ENCODE results near the gene RGS7. TPM values are rescaled to one million over a fixed set of nuclear protein-coding genes. Genes with fewer than 3 reads are reported as not detected.

Gene RGS7
- polyA plus RNA-seq, 1 donor (not counting 4 experiments of a cell fraction or from before 2014, with no cell fraction given) = not detected

GRCh38 chr1:240743705-240744104 is 613.3 kb downstream of the RGS7 start:
- no peak overlapping the region for H3K4me2 ChIP-seq (ENCODE audit: control insufficient read depth, extremely low read depth, insufficient read depth, low read depth, low read length)
- H3K4me1 ChIP-seq (ENCODE audit: control insufficient read depth, extremely low read depth, insufficient read depth, low read length) = no peaks in the 10 kb centered on the region
- H3K36me3 ChIP-seq (ENCODE audit: control insufficient read depth in 2 of 2, extremely low read depth in 1 of 2, insufficient read depth in 2 of 2, low read length in 2 of 2) = no peaks in the 10 kb centered on the region
- TF ChIP-seq, protein P1, sequence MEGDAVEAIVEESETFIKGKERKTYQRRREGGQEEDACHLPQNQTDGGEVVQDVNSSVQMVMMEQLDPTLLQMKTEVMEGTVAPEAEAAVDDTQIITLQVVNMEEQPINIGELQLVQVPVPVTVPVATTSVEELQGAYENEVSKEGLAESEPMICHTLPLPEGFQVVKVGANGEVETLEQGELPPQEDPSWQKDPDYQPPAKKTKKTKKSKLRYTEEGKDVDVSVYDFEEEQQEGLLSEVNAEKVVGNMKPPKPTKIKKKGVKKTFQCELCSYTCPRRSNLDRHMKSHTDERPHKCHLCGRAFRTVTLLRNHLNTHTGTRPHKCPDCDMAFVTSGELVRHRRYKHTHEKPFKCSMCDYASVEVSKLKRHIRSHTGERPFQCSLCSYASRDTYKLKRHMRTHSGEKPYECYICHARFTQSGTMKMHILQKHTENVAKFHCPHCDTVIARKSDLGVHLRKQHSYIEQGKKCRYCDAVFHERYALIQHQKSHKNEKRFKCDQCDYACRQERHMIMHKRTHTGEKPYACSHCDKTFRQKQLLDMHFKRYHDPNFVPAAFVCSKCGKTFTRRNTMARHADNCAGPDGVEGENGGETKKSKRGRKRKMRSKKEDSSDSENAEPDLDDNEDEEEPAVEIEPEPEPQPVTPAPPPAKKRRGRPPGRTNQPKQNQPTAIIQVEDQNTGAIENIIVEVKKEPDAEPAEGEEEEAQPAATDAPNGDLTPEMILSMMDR (optimal IDR thresholded peaks at IDR 0.05 in 1 of 3, IDR thresholded peaks at IDR 0.05 in 1 of 3, conservative IDR thresholded peaks at IDR 0.05 in 1 of 3; ENCODE audit: extremely low read depth in 1 of 3, insufficient read depth in 2 of 3, low read length in 3 of 3) = no peak
- TF ChIP-seq EZH2 (IDR thresholded peaks at IDR 0.05; ENCODE audit: low read length) = no peak
- no peaks in the 10 kb centered on the region for H3K9me1 ChIP-seq (ENCODE audit: control insufficient read depth, extremely low read depth, insufficient read depth, low read length)
- H2AFZ ChIP-seq (ENCODE audit: control insufficient read depth, low read length) = no peak overlapping the region
- H3K4me3 ChIP-seq (ENCODE audit: control insufficient read depth in 2 of 3, extremely low read depth in 1 of 3, insufficient read depth in 2 of 3, low read depth in 1 of 3, low read length in 3 of 3) = no peak overlapping the region
- H3K27me3 ChIP-seq (ENCODE audit: control insufficient read depth, extremely low read depth, insufficient read depth, low read length) = no peaks in the 10 kb centered on the region
- no peak overlapping the region for H3K9ac ChIP-seq (ENCODE audit: control insufficient read depth, extremely low read depth, insufficient read depth, low read length)
- H3K79me2 ChIP-seq (ENCODE audit: control insufficient read depth, insufficient read depth, low read length) = no peaks in the 10 kb centered on the region
- no peak for DNase-seq (ENCODE audit: low read depth, low spot score)
- no peak for FAIRE-seq
- dilution Hi-C loops (cut with MboI; ENCODE audit: extremely low pct_ligation_motif_present, low sequenced_read_pairs) = no loop called here
- H3K9me3 ChIP-seq (ENCODE audit: control insufficient read depth, low read depth, low read length) = no peaks in the 10 kb centered on the region
- H3K27ac ChIP-seq (ENCODE audit: control insufficient read depth, insufficient read depth, low read length) = no peak overlapping the region
- no peaks in the 10 kb centered on the region for H4K20me1 ChIP-seq (ENCODE audit: control insufficient read depth, extremely low read depth, insufficient read depth, low read length)

DNA sequence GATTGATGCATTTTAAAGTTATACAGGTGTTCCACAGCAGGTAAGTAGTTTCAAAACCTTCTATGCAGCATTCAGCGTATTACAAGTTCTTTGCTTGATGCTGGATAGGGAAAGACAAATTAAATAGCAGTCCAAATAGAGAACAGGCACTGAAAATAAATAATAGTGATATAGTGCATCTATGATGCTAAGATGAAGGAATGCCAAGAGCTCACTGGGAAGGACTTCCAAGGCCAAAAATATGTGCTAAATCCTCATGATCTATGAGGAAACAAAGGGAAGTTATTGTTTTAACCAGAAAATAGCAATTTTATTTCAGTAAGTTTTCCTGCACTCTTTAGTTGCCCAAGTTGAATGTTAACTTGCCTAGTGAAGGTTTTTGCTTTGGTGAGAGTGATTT is 617.3 kb downstream of the RGS7 start:
- DNase-seq (ENCODE audit: low read depth, low spot score) (no peak), FAIRE-seq (no peak)
- Histone ChIP-seq H3K4me3 (ENCODE audit: control insufficient read depth in 2 of 3, extremely low read depth in 1 of 3, insufficient read depth in 2 of 3, low read depth in 1 of 3, low read length in 3 of 3) (no peak overlapping the region), H2AFZ (ENCODE audit: control insufficient read depth, low read length) (no peak overlapping the region), H3K27ac (ENCODE audit: control insufficient read depth, insufficient read depth, low read length) (no peak overlapping the region), H3K9ac (ENCODE audit: control insufficient read depth, extremely low read depth, insufficient read depth, low read length) (no peak overlapping the region), H3K4me2 (ENCODE audit: control insufficient read depth, extremely low read depth, insufficient read depth, low read depth, low read length) (no peak overlapping the region), H3K79me2 (ENCODE audit: control insufficient read depth, insufficient read depth, low read length) (no peaks in the 10 kb centered on the region), H3K27me3 (ENCODE audit: control insufficient read depth, extremely low read depth, insufficient read depth, low read length) (no peaks in the 10 kb centered on the region), H3K36me3 (ENCODE audit: control insufficient read depth in 2 of 2, extremely low read depth in 1 of 2, insufficient read depth in 2 of 2, low read length in 2 of 2) (no peaks in the 10 kb centered on the region), H3K4me1 (ENCODE audit: control insufficient read depth, extremely low read depth, insufficient read depth, low read length) (no peaks in the 10 kb centered on the region), H4K20me1 (ENCODE audit: control insufficient read depth, extremely low read depth, insufficient read depth, low read length) (no peaks in the 10 kb centered on the region), H3K9me3 (ENCODE audit: control insufficient read depth, low read depth, low read length) (no peaks in the 10 kb centered on the region), H3K9me1 (ENCODE audit: control insufficient read depth, extremely low read depth, insufficient read depth, low read length) (no peaks in the 10 kb centered on the region)
- dilution Hi-C loops (cut with MboI; ENCODE audit: extremely low pct_ligation_motif_present, low sequenced_read_pairs) = no loop called here
- no peak for TF ChIP-seq EZH2 (IDR thresholded peaks at IDR 0.05; ENCODE audit: low read length)
- TF ChIP-seq, protein P1 (optimal IDR thresholded peaks at IDR 0.05 in 1 of 3, IDR thresholded peaks at IDR 0.05 in 1 of 3, conservative IDR thresholded peaks at IDR 0.05 in 1 of 3; ENCODE audit: extremely low read depth in 1 of 3, insufficient read depth in 2 of 3, low read length in 3 of 3) = no peak

Data from keratinocyte (primary cell).